Adrenal gland (tissue), 12 donors: ENCODE measurements around the gene TSKU. TPM values are rescaled to one million over a fixed set of nuclear protein-coding genes. Genes with fewer than 3 reads are reported as not detected.

Source experiments
- DNase-seq, 7 donors: peaks; one replicate each; pipeline ENCODE4 v3.0.0-alpha.2; 2019 to 2020
- H3K27ac ChIP-seq, 5 donors: fragments of 200-600 bp; sonication (generic) in 4 of 5; 1 replicate in 3 of 5; 2 replicates in 2 of 5; pipeline versions ENCODE4 v1.5.1 to v1.8.0; 2016 to 2020; ENCODE audit warnings: mild to moderate bottlenecking in 1 of 5
- H3K27me3 ChIP-seq: fragments of 200-600 bp; 2 replicates; pipeline ENCODE4 v1.8.0; 2021
- H3K36me3 ChIP-seq, 2 donors: fragments of 200-600 bp; replicated peaks in 1 of 2; 1 replicate in 1 of 2; 2 replicates in 1 of 2; pipeline versions ENCODE4 v1.5.1 to v1.8.0; 2018 to 2022
- H3K4me1 ChIP-seq, 2 donors: fragments of 200-600 bp; replicated peaks in 1 of 2; 1 replicate in 1 of 2; 2 replicates in 1 of 2; pipeline versions ENCODE4 v1.5.1 to v1.8.0; 2018 to 2021
- H3K4me3 ChIP-seq, 4 donors: fragments of 200-600 bp; sonication (generic) in 3 of 4; one replicate each; pipeline ENCODE4 v1.5.1; 2016 to 2018
- H3K9me3 ChIP-seq, 3 donors: fragments of 200-600 bp; sonication (generic) in 1 of 3; replicated peaks in 1 of 3; 1 replicate in 2 of 3; 2 replicates in 1 of 3; pipeline versions ENCODE4 v1.5.1 to v1.8.0; 2016 to 2021
- CTCF ChIP-seq, 6 experiments: fragments of 450-650 bp in 4 of 6; fragments of 200-600 bp in 2 of 6; sonication (generic) in 1 of 6; IDR thresholded peaks; 1 replicate in 5 of 6; 2 replicates in 1 of 6; pipeline versions ENCODE4 v1.5.1 to v1.8.0; 2016 to 2021; ENCODE audit warnings: antibody characterized with exemption in 6 of 6, mild to moderate bottlenecking in 2 of 6, moderate library complexity in 1 of 6
- POLR2A ChIP-seq, 2 donors: fragments of 450-650 bp; IDR thresholded peaks; one replicate each; pipeline ENCODE4 v1.6.1; 2017; ENCODE audit warnings: antibody characterized with exemption in 2 of 2, mild to moderate bottlenecking in 2 of 2, moderate library complexity in 1 of 2
- WGBS, 4 donors: extraction: QIAGEN DNeasy Blood & Tissue Kit in 2 of 4; methylation state at CpG; one replicate each; pipeline versions ENCODE4 v1.1.5 to v1.1.7; 2013 to 2017; 5-methylcytosine and 5-hydroxymethylcytosine counted together
- intact Hi-C, 2 donors: fragments of 100-400 bp; cut with DNase I; formaldehyde crosslinking; loops; one replicate each; pipeline versions ENCODE4 v1.14.1 to v1.15.0; 2022 to 2023
- polyA plus RNA-seq, 3 donors: library from polyadenylated mRNA; stranded (reverse); fragments of 200-250 nt in 2 of 3; fragments of 350-450 nt in 1 of 3; fragmentation: Illumina TruSeq in 1 of 3; extraction: RNeasy Lipid Tissue Mini Kit (QIAGEN cat#74804) in 1 of 3; gene quantifications; one replicate each; pipeline ENCODE4 v1.2.3, GENCODE V29; 2013 to 2014
- total RNA-seq, 9 donors: library from RNA; depleted of rRNA in 4 of 9; stranded (reverse); fragments of >200 nt in 4 of 9; fragments of 120-200 nt in 1 of 9; fragmentation: NEBNext Ultra II Directional in 1 of 9; extraction: Animal tissue kit (Norgen Biotek cat#: 25700) in 1 of 9; gene quantifications; one replicate each; pipeline versions ENCODE4 v1.1.0 to v1.2.4, GENCODE V29; 2013 to 2023
- donor health status: healthy with polysubstance abuse.
- donor health status: Bipolar disorder and iron deficiency.
- donor health status: DM: yes; HTN: yes; CAD: no.
- donor health status: DM: no; HTN: no; CAD: no.
- donor health status: DM: no; HTN: no; CAD: no.
- donor health status: DM: yes; HTN: yes; CAD: no.

The TSKU gene
- total and polyA plus RNA-seq, 12 donors, result 6.7 to 129 (median 12.7) TPM

- intact Hi-C loops, result no loop called here
- no peaks in the 10 kb centered on the region for H3K9me3 ChIP-seq
- H3K4me1 ChIP-seq, result peaks cover 0 to 7% of the 10 kb centered on the region in 2 donors
- no peaks in the 10 kb centered on the region for H3K27me3 ChIP-seq
- no peaks in the 10 kb centered on the region for H3K36me3 ChIP-seq
- 86 to 92% (median 91%) methylated on average over 3 of the region's 3 CpGs for WGBS, 4 donors
- no peak for DNase-seq
- no peak overlapping the region for H3K4me3 ChIP-seq
- H3K27ac ChIP-seq, result no peak overlapping the region
- TF ChIP-seq POLR2A (IDR thresholded peaks at IDR 0.05) (no peak), CTCF (IDR thresholded peaks at IDR 0.05) (no peak)
Observed at GRCh38 chr11:76846441-76846840, 63.3 kb downstream of the TSKU start.

Other genes starting within 250 kb of the TSKU start
- 100 to 1,000 TPM in 3 of 9 donors, 10 to 100 TPM in 6; 20.9 to 153 (median 85.4) TPM for gene LRRC32, start 112.6 kb upstream of the TSKU start, total RNA-seq
- gene LRRC32, start 112.6 kb upstream of the TSKU start, polyA plus RNA-seq, result 100 to 1,000 TPM in 2 of 3 donors, 10 to 100 TPM in 1; 63.7 to 389 (median 302) TPM
- 10 to 100 TPM in 6 of 9 donors, 1 to 10 TPM in 3; 5.2 to 22.0 (median 17.1) TPM for gene ACER3, start 77.6 kb downstream of the TSKU start, total RNA-seq
- gene ACER3, start 77.6 kb downstream of the TSKU start, polyA plus RNA-seq, result 10 to 100 TPM in 1 of 3 donors, 1 to 10 TPM in 2; 4.1 to 13.8 (median 4.2) TPM